ENCODE results near the gene CDK10.

CDK10 gene

DNA sequence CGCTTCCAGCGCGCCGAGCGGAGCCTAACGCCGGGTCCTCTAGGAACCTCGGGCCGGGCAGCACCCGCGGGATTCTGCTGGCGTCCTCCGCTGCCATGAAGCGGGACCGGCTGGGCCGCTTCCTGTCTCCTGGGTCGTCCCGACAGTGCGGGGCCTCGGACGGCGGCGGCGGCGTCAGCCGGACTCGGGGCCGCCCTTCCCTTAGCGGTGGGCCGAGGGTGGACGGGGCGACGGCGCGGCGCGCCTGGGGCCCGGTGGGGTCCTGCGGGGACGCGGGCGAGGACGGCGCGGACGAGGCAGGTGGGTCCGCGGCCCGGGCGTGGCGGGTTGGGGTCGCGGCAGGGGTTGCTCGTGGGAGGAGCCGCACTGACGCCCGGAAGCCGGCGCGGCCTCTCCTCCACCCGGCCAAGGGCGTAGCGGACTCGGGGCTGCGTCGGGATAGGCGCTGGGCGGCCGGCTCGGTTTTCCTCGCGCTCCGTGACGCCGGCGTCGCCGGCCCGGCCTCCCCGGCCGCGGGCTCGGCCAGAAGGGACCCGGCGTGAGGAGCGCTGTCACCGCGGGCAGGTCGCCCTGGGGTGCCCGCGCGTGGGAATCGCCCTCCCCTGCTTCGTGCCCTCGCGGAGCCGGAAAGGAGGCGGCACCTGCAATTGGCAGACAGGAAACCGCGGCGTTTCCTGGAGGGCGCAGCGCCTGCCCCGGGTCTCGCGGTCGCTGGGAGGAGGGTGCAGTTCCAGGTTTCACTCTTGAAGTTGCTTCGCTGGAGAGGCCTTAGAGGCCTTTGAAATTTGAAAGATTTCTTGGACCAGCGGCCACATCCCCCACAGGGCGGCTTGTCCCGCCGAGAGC is 35.3 kb downstream of the CDK10 start:
- Histone ChIP-seq H3K4me3 (replicated peaks; ENCODE audit: insufficient read depth, low read length) (peak overlapping the region; percentile 59), H3K27me3 (ENCODE audit: insufficient read depth, poor library complexity, severe bottlenecking) (no peaks in the 10 kb centered on the region), H3K27ac (replicated peaks) (peak overlapping the region; percentile 87)
- peak in 1 of 2 experiments; percentile 76 for DNase-seq (ENCODE audit: low read depth in 1 of 2, low spot score in 1 of 2)
- TF ChIP-seq GABPA (IDR thresholded peaks at IDR 0.05; ENCODE audit: low read depth) (peak; percentile 52; the same call in 1 of the 2 replicates), SPI1 (IDR thresholded peaks at IDR 0.05; ENCODE audit: borderline replicate concordance, low read depth) (no peak), POLR2AphosphoS5 (IDR thresholded peaks at IDR 0.05; ENCODE audit: low read depth) (0 out of 2 replicates have a peak, but pooled peaks have one; percentile 9)
- TF ChIP-seq, protein P1, sequence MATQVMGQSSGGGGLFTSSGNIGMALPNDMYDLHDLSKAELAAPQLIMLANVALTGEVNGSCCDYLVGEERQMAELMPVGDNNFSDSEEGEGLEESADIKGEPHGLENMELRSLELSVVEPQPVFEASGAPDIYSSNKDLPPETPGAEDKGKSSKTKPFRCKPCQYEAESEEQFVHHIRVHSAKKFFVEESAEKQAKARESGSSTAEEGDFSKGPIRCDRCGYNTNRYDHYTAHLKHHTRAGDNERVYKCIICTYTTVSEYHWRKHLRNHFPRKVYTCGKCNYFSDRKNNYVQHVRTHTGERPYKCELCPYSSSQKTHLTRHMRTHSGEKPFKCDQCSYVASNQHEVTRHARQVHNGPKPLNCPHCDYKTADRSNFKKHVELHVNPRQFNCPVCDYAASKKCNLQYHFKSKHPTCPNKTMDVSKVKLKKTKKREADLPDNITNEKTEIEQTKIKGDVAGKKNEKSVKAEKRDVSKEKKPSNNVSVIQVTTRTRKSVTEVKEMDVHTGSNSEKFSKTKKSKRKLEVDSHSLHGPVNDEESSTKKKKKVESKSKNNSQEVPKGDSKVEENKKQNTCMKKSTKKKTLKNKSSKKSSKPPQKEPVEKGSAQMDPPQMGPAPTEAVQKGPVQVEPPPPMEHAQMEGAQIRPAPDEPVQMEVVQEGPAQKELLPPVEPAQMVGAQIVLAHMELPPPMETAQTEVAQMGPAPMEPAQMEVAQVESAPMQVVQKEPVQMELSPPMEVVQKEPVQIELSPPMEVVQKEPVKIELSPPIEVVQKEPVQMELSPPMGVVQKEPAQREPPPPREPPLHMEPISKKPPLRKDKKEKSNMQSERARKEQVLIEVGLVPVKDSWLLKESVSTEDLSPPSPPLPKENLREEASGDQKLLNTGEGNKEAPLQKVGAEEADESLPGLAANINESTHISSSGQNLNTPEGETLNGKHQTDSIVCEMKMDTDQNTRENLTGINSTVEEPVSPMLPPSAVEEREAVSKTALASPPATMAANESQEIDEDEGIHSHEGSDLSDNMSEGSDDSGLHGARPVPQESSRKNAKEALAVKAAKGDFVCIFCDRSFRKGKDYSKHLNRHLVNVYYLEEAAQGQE (IDR thresholded peaks at IDR 0.05; ENCODE audit: insufficient replicate concordance, low read depth), result no peak
- TF ChIP-seq, protein P2, sequence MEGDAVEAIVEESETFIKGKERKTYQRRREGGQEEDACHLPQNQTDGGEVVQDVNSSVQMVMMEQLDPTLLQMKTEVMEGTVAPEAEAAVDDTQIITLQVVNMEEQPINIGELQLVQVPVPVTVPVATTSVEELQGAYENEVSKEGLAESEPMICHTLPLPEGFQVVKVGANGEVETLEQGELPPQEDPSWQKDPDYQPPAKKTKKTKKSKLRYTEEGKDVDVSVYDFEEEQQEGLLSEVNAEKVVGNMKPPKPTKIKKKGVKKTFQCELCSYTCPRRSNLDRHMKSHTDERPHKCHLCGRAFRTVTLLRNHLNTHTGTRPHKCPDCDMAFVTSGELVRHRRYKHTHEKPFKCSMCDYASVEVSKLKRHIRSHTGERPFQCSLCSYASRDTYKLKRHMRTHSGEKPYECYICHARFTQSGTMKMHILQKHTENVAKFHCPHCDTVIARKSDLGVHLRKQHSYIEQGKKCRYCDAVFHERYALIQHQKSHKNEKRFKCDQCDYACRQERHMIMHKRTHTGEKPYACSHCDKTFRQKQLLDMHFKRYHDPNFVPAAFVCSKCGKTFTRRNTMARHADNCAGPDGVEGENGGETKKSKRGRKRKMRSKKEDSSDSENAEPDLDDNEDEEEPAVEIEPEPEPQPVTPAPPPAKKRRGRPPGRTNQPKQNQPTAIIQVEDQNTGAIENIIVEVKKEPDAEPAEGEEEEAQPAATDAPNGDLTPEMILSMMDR (IDR thresholded peaks at IDR 0.05; ENCODE audit: insufficient read depth, low read length), result no peak

DNA sequence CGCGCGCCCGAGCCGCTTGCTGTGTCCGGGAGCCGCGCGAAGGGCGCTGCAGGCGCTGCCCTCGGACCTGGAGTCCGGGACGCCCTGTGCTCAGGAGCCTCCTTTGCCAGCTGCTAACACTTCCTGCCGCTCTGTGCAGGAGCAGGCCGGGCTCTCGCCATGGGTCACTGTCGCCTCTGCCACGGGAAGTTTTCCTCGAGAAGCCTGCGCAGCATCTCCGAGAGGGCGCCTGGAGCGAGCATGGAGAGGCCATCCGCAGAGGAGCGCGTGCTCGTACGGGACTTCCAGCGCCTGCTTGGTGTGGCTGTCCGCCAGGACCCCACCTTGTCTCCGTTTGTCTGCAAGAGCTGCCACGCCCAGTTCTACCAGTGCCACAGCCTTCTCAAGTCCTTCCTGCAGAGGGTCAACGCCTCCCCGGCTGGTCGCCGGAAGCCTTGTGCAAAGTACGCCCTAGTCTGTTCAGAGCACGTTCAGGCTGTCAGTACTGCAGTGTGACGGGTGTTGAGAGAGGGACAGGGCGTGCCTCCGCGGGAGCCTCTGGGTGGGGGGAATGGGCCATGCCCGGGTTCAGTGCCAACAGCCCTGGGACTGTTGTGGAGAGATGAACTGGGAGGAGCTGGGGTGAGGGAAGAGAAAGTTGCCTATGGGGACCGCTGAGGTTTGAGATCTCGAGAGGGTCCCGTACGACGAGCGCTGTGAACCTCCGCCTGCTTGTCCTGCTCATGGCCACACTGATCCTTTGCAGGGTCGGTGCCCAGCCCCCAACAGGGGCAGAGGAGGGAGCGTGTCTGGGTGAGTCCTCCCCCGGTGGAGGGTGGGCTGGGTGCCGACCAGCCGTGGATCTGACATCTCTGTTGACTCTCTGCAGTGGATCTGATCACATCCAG is 36.1 kb downstream of the CDK10 start:
- H3K27ac ChIP-seq (replicated peaks), result peak overlapping the region; percentile 65

DNA sequence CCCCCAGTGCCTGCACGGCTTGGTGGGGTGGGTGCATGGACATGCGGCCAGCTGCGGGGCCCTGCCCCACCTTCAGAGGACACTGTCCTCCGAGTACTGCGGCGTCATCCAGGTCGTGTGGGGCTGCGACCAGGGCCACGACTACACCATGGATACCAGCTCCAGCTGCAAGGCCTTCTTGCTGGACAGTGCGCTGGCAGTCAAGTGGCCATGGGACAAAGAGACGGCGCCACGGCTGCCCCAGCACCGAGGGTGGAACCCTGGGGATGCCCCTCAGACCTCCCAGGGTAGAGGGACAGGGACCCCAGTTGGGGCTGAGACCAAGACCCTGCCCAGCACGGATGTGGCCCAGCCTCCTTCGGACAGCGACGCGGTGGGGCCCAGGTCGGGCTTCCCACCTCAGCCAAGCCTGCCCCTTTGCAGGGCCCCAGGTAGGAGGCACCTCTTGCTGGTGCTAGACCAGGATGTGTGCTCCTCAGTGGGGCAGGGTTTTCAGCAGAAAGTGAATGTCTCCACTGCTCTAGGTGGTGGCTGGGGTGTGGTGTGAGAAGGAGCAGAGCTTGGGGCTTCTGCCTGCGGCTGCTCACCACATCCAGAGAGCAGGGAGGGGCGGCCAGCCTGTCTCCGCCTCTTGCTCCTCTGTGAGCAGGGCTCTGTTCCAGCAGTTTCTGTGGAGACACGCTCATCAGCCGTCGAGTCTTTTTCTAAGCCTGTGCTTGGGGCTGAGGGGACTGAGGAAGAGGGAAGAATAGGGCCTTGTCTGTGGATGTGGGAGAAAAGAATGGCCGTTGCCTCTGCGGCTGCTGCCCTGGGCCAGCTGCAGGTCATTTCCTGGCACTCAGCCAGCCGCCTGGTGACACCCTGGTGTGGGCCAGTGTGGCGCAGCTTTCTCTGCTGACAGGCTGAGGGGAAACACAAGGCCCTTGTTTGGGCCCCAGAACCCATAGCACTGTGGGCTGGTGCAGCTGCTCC is 37.1 kb downstream of the CDK10 start:
- DNase-seq (ENCODE audit: low read depth in 1 of 2, low spot score in 1 of 2), result no peak
- TF ChIP-seq GABPA (IDR thresholded peaks at IDR 0.05; ENCODE audit: low read depth) (no peak), SPI1 (IDR thresholded peaks at IDR 0.05; ENCODE audit: borderline replicate concordance, low read depth) (no peak), POLR2AphosphoS5 (IDR thresholded peaks at IDR 0.05; ENCODE audit: low read depth) (no peak)
- TF ChIP-seq, protein P1 (IDR thresholded peaks at IDR 0.05; ENCODE audit: insufficient replicate concordance, low read depth), result no peak
- TF ChIP-seq, protein P2 (IDR thresholded peaks at IDR 0.05; ENCODE audit: insufficient read depth, low read length), result no peak
- peak overlapping the region; percentile 59; the same call in 1 of the 2 replicates for H3K4me3 ChIP-seq (replicated peaks; ENCODE audit: insufficient read depth, low read length)
- no peaks in the 10 kb centered on the region for H3K27me3 ChIP-seq (ENCODE audit: insufficient read depth, poor library complexity, severe bottlenecking)
- H3K27ac ChIP-seq (replicated peaks), result no peak overlapping the region

More for the DNA sequence above, 36.1 kb downstream of the CDK10 start:
- peak overlapping the region; percentile 59 for H3K4me3 ChIP-seq (replicated peaks; ENCODE audit: insufficient read depth, low read length)
- H3K27me3 ChIP-seq (ENCODE audit: insufficient read depth, poor library complexity, severe bottlenecking), result no peaks in the 10 kb centered on the region
- TF ChIP-seq SPI1 (IDR thresholded peaks at IDR 0.05; ENCODE audit: borderline replicate concordance, low read depth), result no peak
- TF ChIP-seq, protein P1 (IDR thresholded peaks at IDR 0.05; ENCODE audit: insufficient replicate concordance, low read depth), result no peak
- no peak for TF ChIP-seq GABPA (IDR thresholded peaks at IDR 0.05; ENCODE audit: low read depth)
- no peak; the same call in 1 of the 2 replicates for TF ChIP-seq POLR2AphosphoS5 (IDR thresholded peaks at IDR 0.05; ENCODE audit: low read depth)
- peak in 1 of 2 experiments; percentile 60 for DNase-seq (ENCODE audit: low read depth in 1 of 2, low spot score in 1 of 2)
